ENCODE results near the gene PDCL3. TPM values are rescaled to one million over a fixed set of nuclear protein-coding genes. Genes with fewer than 3 reads are reported as not detected.

Gene PDCL3
- total RNA-seq (10 to 100 TPM; 21.1 to 21.8 TPM), polyA plus RNA-seq (10 to 100 TPM; 54.8 to 67.4 (median 58.4) TPM), total RNA-seq (11.2 to 23.4 (median 16.4) reads per million in 6 experiments)

- Mint-ChIP-seq H3K27ac (peak within 1 kb of the TSS; percentile 97 to 99 (median 99)), H3K9me3 (no peaks in the 10 kb centered on the region), H3K27me3 (no peaks in the 10 kb centered on the region), H3K36me3 (peaks cover 0 to 23% (median 6%) of the 10 kb centered on the region in 3 donors), H3K4me1 (peaks cover 18 to 40% (median 33%) of the 10 kb centered on the region in 4 donors), H3K4me3 (peak within 1 kb of the TSS; percentile 92 to 100 (median 98))
- DNase-seq (peak; percentile 90 to 99 (median 96)), ATAC-seq (peak; percentile 85 to 90)
- POLR2A ChIA-PET, result interaction anchor here (0.6 to 5.8 kb wide), 18 partner anchors 9 to 801 kb away, joined by 3 to 88 read pairs (median 4); partner anchors contain the start of genes CHST10 and RPL31
Observed at GRCh38 chr2:100562613-100563406, at the start of gene PDCL3. TSS of gene PDCL3 (plus strand) at chr2:100562993. CDS start at chr2:100563068, 75 bp downstream.

- Mint-ChIP-seq H3K4me1 (peaks cover 0 to 2% (median 1%) of the 10 kb centered on the region in 4 donors), H3K27me3 (peaks cover 0 to 5% (median 0%) of the 10 kb centered on the region in 5 donors), H3K27ac (peak overlapping the region in 1 of 10 donors; percentile 23), H3K4me3 (no peak overlapping the region), H3K9me3 (peaks cover 0 to 6% (median 2%) of the 10 kb centered on the region in 9 donors), H3K36me3 (peaks cover 0 to under 1% (median 0%) of the 10 kb centered on the region in 3 donors)
- no peak for DNase-seq
- no peak for ATAC-seq
- POLR2A ChIA-PET, result interaction anchor here (0.6 kb wide), 1 partner anchor 69 kb away, joined by 4 read pairs; no protein-coding TSS in a partner anchor
Observed at GRCh38 chr2:100513650-100514049, 49.1 kb upstream of the PDCL3 start.

- Mint-ChIP-seq H3K36me3 (no peaks in the 10 kb centered on the region), H3K27me3 (peaks cover 0 to 4% (median 0%) of the 10 kb centered on the region in 5 donors), H3K4me1 (peaks cover 0 to 2% (median 2%) of the 10 kb centered on the region in 4 donors), H3K4me3 (no peak overlapping the region), H3K27ac (no peak overlapping the region), H3K9me3 (peaks cover 0 to 3% (median 0%) of the 10 kb centered on the region in 9 donors)
- DNase-seq (no peak), ATAC-seq (no peak)
- POLR2A ChIA-PET, result no interaction called here
Observed at GRCh38 chr2:100517556-100517955, 45.2 kb upstream of the PDCL3 start.

GRCh38 chr2:100518801-100519200 is 44.0 kb upstream of the PDCL3 start:
- H3K27ac Mint-ChIP-seq, result no peak overlapping the region
- POLR2A ChIA-PET, result no interaction called here
- H3K36me3 Mint-ChIP-seq, result no peaks in the 10 kb centered on the region
- H3K9me3 Mint-ChIP-seq, result peaks cover 0 to 3% (median 0%) of the 10 kb centered on the region in 9 donors
- H3K4me1 Mint-ChIP-seq, result peaks cover 0 to 2% (median 0%) of the 10 kb centered on the region in 4 donors
- peaks cover 0 to 4% (median 0%) of the 10 kb centered on the region in 5 donors for H3K27me3 Mint-ChIP-seq
- DNase-seq (no peak), ATAC-seq (no peak)
- no peak overlapping the region for H3K4me3 Mint-ChIP-seq

GRCh38 chr2:100520224-100520623 is 42.6 kb upstream of the PDCL3 start:
- Mint-ChIP-seq H3K27ac (no peak overlapping the region), H3K9me3 (peaks cover 0 to 3% (median 0%) of the 10 kb centered on the region in 9 donors), H3K36me3 (no peaks in the 10 kb centered on the region), H3K27me3 (peaks cover 0 to 4% (median 0%) of the 10 kb centered on the region in 5 donors), H3K4me3 (no peak overlapping the region), H3K4me1 (peaks cover 0 to 2% (median 0%) of the 10 kb centered on the region in 4 donors)
- POLR2A ChIA-PET, result interaction anchor here (0.6 kb wide), 1 partner anchor 14 kb away, joined by 3 read pairs; no protein-coding TSS in a partner anchor
- no peak for ATAC-seq
- DNase-seq, result no peak

GRCh38 chr2:100522430-100522829 is 40.4 kb upstream of the PDCL3 start:
- ATAC-seq, result no peak
- no peak overlapping the region for H3K4me3 Mint-ChIP-seq
- H3K9me3 Mint-ChIP-seq, result peaks cover 0 to 3% (median 0%) of the 10 kb centered on the region in 9 donors
- peaks cover 0 to 2% (median 0%) of the 10 kb centered on the region in 4 donors for H3K4me1 Mint-ChIP-seq
- no peak for DNase-seq
- POLR2A ChIA-PET, result no interaction called here
- H3K27me3 Mint-ChIP-seq, result peaks cover 0 to 4% (median 1%) of the 10 kb centered on the region in 5 donors
- no peak overlapping the region for H3K27ac Mint-ChIP-seq
- no peaks in the 10 kb centered on the region for H3K36me3 Mint-ChIP-seq

- Mint-ChIP-seq H3K9me3 (peaks cover 0 to 3% (median 0%) of the 10 kb centered on the region in 9 donors), H3K27me3 (peaks cover 0 to 5% (median 0%) of the 10 kb centered on the region in 5 donors), H3K4me3 (no peak overlapping the region), H3K4me1 (peaks cover 0 to 6% (median 0%) of the 10 kb centered on the region in 4 donors), H3K27ac (no peak overlapping the region), H3K36me3 (no peaks in the 10 kb centered on the region)
- POLR2A ChIA-PET, result no interaction called here
- DNase-seq (no peak), ATAC-seq (no peak)
Observed at GRCh38 chr2:100524331-100524730, 38.5 kb upstream of the PDCL3 start.

- POLR2A ChIA-PET, result interaction anchor here (0.6 kb wide), 1 partner anchor 1729 kb away, joined by 4 read pairs; no protein-coding TSS in a partner anchor
- no peak for DNase-seq
- H3K27me3 Mint-ChIP-seq, result peaks cover 0 to 8% (median 0%) of the 10 kb centered on the region in 5 donors
Observed at GRCh38 chr2:100526868-100527267, 35.9 kb upstream of the PDCL3 start.

GRCh38 chr2:100527440-100528015 is 35.3 kb upstream of the PDCL3 start:
- Mint-ChIP-seq H3K27me3 (peaks cover 0 to 8% (median 0%) of the 10 kb centered on the region in 5 donors), H3K4me1 (peaks cover 0 to 5% (median under 1%) of the 10 kb centered on the region in 4 donors), H3K36me3 (no peaks in the 10 kb centered on the region), H3K27ac (peak overlapping the region in 2 of 10 donors; percentile 72 to 80), H3K9me3 (no peaks in the 10 kb centered on the region), H3K4me3 (peak overlapping the region in 1 of 10 donors; percentile 16)
- no peak for DNase-seq
- no peak for ATAC-seq
- POLR2A ChIA-PET, result interaction anchor here (0.6 kb wide), 1 partner anchor 1728 kb away, joined by 4 read pairs; no protein-coding TSS in a partner anchor

More at GRCh38 chr2:100526868-100527267, 35.9 kb upstream of the PDCL3 start:
- Mint-ChIP-seq H3K27ac (no peak overlapping the region), H3K36me3 (no peaks in the 10 kb centered on the region), H3K9me3 (no peaks in the 10 kb centered on the region), H3K4me1 (peaks cover 0 to 5% (median under 1%) of the 10 kb centered on the region in 4 donors), H3K4me3 (no peak overlapping the region)
- ATAC-seq, result no peak

- no peak for DNase-seq
- H3K27ac Mint-ChIP-seq, result no peak overlapping the region
- POLR2A ChIA-PET, result interaction anchor here (1.1 kb wide), 1 partner anchor 33 kb away, joined by 4 read pairs; the partner anchor contains the start of gene PDCL3
- H3K36me3 Mint-ChIP-seq, result peaks cover 0 to 8% (median 2%) of the 10 kb centered on the region in 3 donors
- H3K9me3 Mint-ChIP-seq, result peaks cover 0 to 8% (median 0%) of the 10 kb centered on the region in 9 donors
- H3K27me3 Mint-ChIP-seq, result peaks cover 0 to 10% (median 2%) of the 10 kb centered on the region in 5 donors
- H3K4me3 Mint-ChIP-seq, result no peak overlapping the region
- no peak for ATAC-seq
- H3K4me1 Mint-ChIP-seq, result peaks cover 0 to 5% (median under 1%) of the 10 kb centered on the region in 4 donors
Observed at GRCh38 chr2:100529176-100529575, 33.6 kb upstream of the PDCL3 start.

- Mint-ChIP-seq H3K9me3 (peaks cover 0 to 8% (median 0%) of the 10 kb centered on the region in 9 donors), H3K27me3 (peaks cover 0 to 10% (median 2%) of the 10 kb centered on the region in 5 donors), H3K27ac (peak overlapping the region in 1 of 10 donors; percentile 23), H3K4me1 (peaks cover 0 to 5% (median under 1%) of the 10 kb centered on the region in 4 donors), H3K4me3 (no peak overlapping the region), H3K36me3 (peaks cover 0 to 8% (median 2%) of the 10 kb centered on the region in 3 donors)
- DNase-seq (no peak), ATAC-seq (no peak)
- POLR2A ChIA-PET, result interaction anchor here (1.1 kb wide), 1 partner anchor 33 kb away, joined by 4 read pairs; the partner anchor contains the start of gene PDCL3
Observed at GRCh38 chr2:100529900-100530299, 32.9 kb upstream of the PDCL3 start.

- Mint-ChIP-seq H3K4me1 (peaks cover 0 to 3% (median 0%) of the 10 kb centered on the region in 4 donors), H3K27ac (no peak overlapping the region), H3K36me3 (peaks cover 0 to 8% (median 2%) of the 10 kb centered on the region in 3 donors), H3K27me3 (peaks cover 0 to 3% (median 2%) of the 10 kb centered on the region in 5 donors), H3K9me3 (peaks cover 0 to 8% (median 0%) of the 10 kb centered on the region in 9 donors), H3K4me3 (no peak overlapping the region)
- ATAC-seq (no peak), DNase-seq (no peak)
- POLR2A ChIA-PET, result no interaction called here
Observed at GRCh38 chr2:100535855-100536254, 26.9 kb upstream of the PDCL3 start.
